GM12878 (cell line): ENCODE measurements around the gene PROSER3.

ENCODE experiments used
- CHD1 ChIP-seq: IDR thresholded peaks from 2 replicates; pipeline ENCODE4 v1.6.1; 2012; ENCODE audit warnings: low read depth, low read length, improper control_type of control experiment
- CTCF ChIP-seq, 3 experiments: IDR thresholded peaks in 2 of 3; conservative IDR thresholded peaks in 1 of 3; 2 replicates each; pipeline ENCODE4 v1.5.1; 2011; ENCODE audit warnings: low read depth in 3 of 3, low read length in 3 of 3, mild to moderate bottlenecking in 3 of 3, control low read depth in 2 of 3, moderate library complexity in 2 of 3, inconsistent platforms in 1 of 3, mixed read lengths in 1 of 3; ENCODE audit not compliant: control insufficient read depth in 2 of 3, insufficient read depth in 1 of 3; ENCODE audit errors: extremely low read depth in 1 of 3
- HDAC6 ChIP-seq: fragments of 200-600 bp; sonication (generic); IDR thresholded peaks from one replicate; pipeline ENCODE4 v1.8.0; 2017; ENCODE audit warnings: antibody characterized with exemption; ENCODE audit not compliant: unreplicated experiment
- ZZZ3 ChIP-seq: IDR thresholded peaks from 2 replicates; pipeline ENCODE4 v1.6.1; 2011; ENCODE audit warnings: low read depth; ENCODE audit not compliant: control insufficient read depth, insufficient read length

GRCh38 chr19:35793381-35794165, 35.6 kb downstream of the PROSER3 start:
- TF ChIP-seq HDAC6 (no peak), CTCF (IDR thresholded peaks at IDR 0.05 in 2 of 3, conservative IDR thresholded peaks at IDR 0.05 in 1 of 3; ENCODE audit: control insufficient read depth in 2 of 3, extremely low read depth in 1 of 3, insufficient read depth in 1 of 3, low read depth in 3 of 3, low read length in 3 of 3) (no peak), ZZZ3 (no peak), CHD1 (no peak)
